ENCODE data around the gene RAB12. TPM values are rescaled to one million over a fixed set of nuclear protein-coding genes. Genes with fewer than 3 reads are reported as not detected.
A peak's percentile ranks its signal among the peaks of the same experiment; 100 is the strongest.

The RAB12 gene
- total and polyA plus RNA-seq, 2 of the 8 experiments (the other 6 are each of a cell fraction or from before 2014, with no cell fraction given): 19.7 to 45.9 TPM

- H3K14ac ChIP-seq (ENCODE audit: insufficient read length): no peak overlapping the region
- H4K5ac ChIP-seq (ENCODE audit: insufficient read length, low read depth, low read length): no peak overlapping the region
- H3K4me2 ChIP-seq (ENCODE audit: insufficient read depth in 1 of 2, low read depth in 2 of 2, low read length in 2 of 2): no peak overlapping the region
- no peak overlapping the region for H2AK5ac ChIP-seq (ENCODE audit: low read depth, low read length)
- no peak overlapping the region for H3K4ac ChIP-seq (replicated peaks; ENCODE audit: insufficient read length, low read depth, low read length)
- H3K18ac ChIP-seq (ENCODE audit: extremely low read depth, low read length): peak overlapping the region; percentile 74; the same call in 1 of the 2 replicates
- H2BK12ac ChIP-seq (ENCODE audit: low read depth, low read length): peak overlapping the region; percentile 35; the same call in 1 of the 2 replicates
- H3K27me3 ChIP-seq (replicated peaks in 1 of 4; ENCODE audit: control insufficient read depth in 3 of 4, extremely low read depth in 1 of 4, insufficient read depth in 3 of 4, low read length in 3 of 4): no peaks in the 10 kb centered on the region
- no peaks in the 10 kb centered on the region for H4K20me1 ChIP-seq (replicated peaks in 1 of 2; ENCODE audit: control insufficient read depth in 1 of 2, insufficient read depth in 2 of 2, low read length in 2 of 2)
- H3K9me3 ChIP-seq (ENCODE audit: insufficient read depth in 2 of 2, low read depth in 1 of 2, low read length in 1 of 2): no peaks in the 10 kb centered on the region
- H2BK120ac ChIP-seq (replicated peaks; ENCODE audit: low read depth, low read length): no peak overlapping the region
- CTCF ChIA-PET (ENCODE audit: partially characterized antibody): interaction anchor here (1.1 to 4.5 kb wide), 3 partner anchors 48 to 366 kb away, joined by 3 to 31 read pairs (median 7); no protein-coding TSS in a partner anchor
- no peak overlapping the region for H3K27ac ChIP-seq (ENCODE audit: low read depth, low read length)
- H3K56ac ChIP-seq (replicated peaks; ENCODE audit: insufficient read length, low read depth, low read length): no peak overlapping the region
- POLR2A ChIA-PET (ENCODE audit: partially characterized antibody): no interaction called here
- 91% methylated on average over 28 of the region's 31 CpGs; no CpG with 5 or more reads in 1 of the 2 experiments for WGBS, 2 experiments (ENCODE audit: extremely low coverage in 1 of 2, insufficient coverage in 1 of 2, insufficient read length in 1 of 2, insufficient replicate concordance in 2 of 2, low coverage in 1 of 2, low lambda C conversion rate in 2 of 2, missing lambda C conversion rate in 1 of 2)
- no peak for FAIRE-seq
- no peak overlapping the region for H2BK20ac ChIP-seq (ENCODE audit: low read length)
- H3K4me3 ChIP-seq (ENCODE audit: extremely low read depth in 1 of 4, insufficient read depth in 2 of 4, low read depth in 3 of 4, low read length in 4 of 4): no peak overlapping the region
- H2BK15ac ChIP-seq (ENCODE audit: low read length): no peak overlapping the region; the same call in 1 of the 2 replicates
- no peak overlapping the region for H3K9ac ChIP-seq (replicated peaks in 1 of 4; ENCODE audit: extremely low read depth in 1 of 4, low read depth in 3 of 4, low read length in 3 of 4)
- H2AFZ ChIP-seq (ENCODE audit: low read length): no peak overlapping the region
- peaks cover 5 to 21% (median 13%) of the 10 kb centered on the region in 4 experiments for H3K4me1 ChIP-seq (replicated peaks in 1 of 4; ENCODE audit: control insufficient read depth in 3 of 4, insufficient read depth in 4 of 4, low read length in 3 of 4)
- H2BK5ac ChIP-seq (ENCODE audit: low read depth, low read length): peak overlapping the region; percentile 8; the same call in 1 of the 2 replicates
- H3K79me2 ChIP-seq (ENCODE audit: control insufficient read depth in 1 of 2, insufficient read depth in 2 of 2, low read length in 2 of 2): no peaks in the 10 kb centered on the region
- peak overlapping the region; percentile 17; the same call in 1 of the 2 replicates for H4K8ac ChIP-seq (ENCODE audit: extremely low read depth, insufficient read depth, low read length)
- TF ChIP-seq HDAC2 (IDR thresholded peaks at IDR 0.05; ENCODE audit: borderline replicate concordance in 1 of 2, low read depth in 2 of 2, low read length in 2 of 2): no peak
- TF ChIP-seq TAF7 (optimal IDR thresholded peaks at IDR 0.05; ENCODE audit: borderline replicate concordance, low read depth, low read length): no peak
- TF ChIP-seq RAD21 (IDR thresholded peaks at IDR 0.05 in 1 of 2, conservative IDR thresholded peaks at IDR 0.05 in 1 of 2; ENCODE audit: low read depth in 2 of 2, low read length in 2 of 2): no peak
- no peak for TF ChIP-seq KDM1A (IDR thresholded peaks at IDR 0.05; ENCODE audit: borderline replicate concordance, low read length)
- no peak for TF ChIP-seq YY1 (IDR thresholded peaks at IDR 0.05; ENCODE audit: low read depth, low read length)
- TF ChIP-seq PHF8 (conservative IDR thresholded peaks at IDR 0.05; ENCODE audit: low read depth, low read length): no peak
- no peak for TF ChIP-seq ZNF274 (IDR thresholded peaks at IDR 0.05; ENCODE audit: borderline replicate concordance, extremely low read depth, low read length)
- no peak for TF ChIP-seq CEBPB (IDR thresholded peaks at IDR 0.05; ENCODE audit: low read depth, low read length)
- TF ChIP-seq KDM5A (IDR thresholded peaks at IDR 0.05; ENCODE audit: low read length): no peak
- no peak for TF ChIP-seq BACH1 (IDR thresholded peaks at IDR 0.05; ENCODE audit: low read length)
- H3K79me1 ChIP-seq (ENCODE audit: low read depth, low read length): no peaks in the 10 kb centered on the region
- H3K36me3 ChIP-seq (ENCODE audit: control insufficient read depth in 2 of 4, insufficient read depth in 4 of 4, low read length in 3 of 4): no peaks in the 10 kb centered on the region
- H4K91ac ChIP-seq (replicated peaks; ENCODE audit: insufficient read length, low read length): peak overlapping the region; percentile 11
- no peaks in the 10 kb centered on the region; the same call in 1 of the 2 replicates for H3K23me2 ChIP-seq (ENCODE audit: low read depth, low read length)
- no peak overlapping the region for H3K23ac ChIP-seq (ENCODE audit: insufficient read length)
- DNase-seq (ENCODE audit: low read depth in 1 of 2, low spot score in 2 of 2): no peak
These were observed 49.7 kb downstream of the RAB12 start for GRCh38 chr18:8658858-8659485.
